IPS-20b (cell line): Measurements from ENCODE around the gene MRPS14.
A peak's percentile ranks its signal among the peaks of the same experiment; 100 is the strongest.

Experiments
- H3K27ac ChIP-seq: one replicate; pipeline ENCODE4 v1.5.1; 2013; ENCODE audit warnings: low read length
- H3K27me3 ChIP-seq: 2 replicates; pipeline ENCODE4 v1.6.1; 2013; ENCODE audit warnings: mild to moderate bottlenecking, low read length, inconsistent platforms; ENCODE audit not compliant: insufficient read depth
- H3K36me3 ChIP-seq: 2 replicates; pipeline ENCODE4 v1.6.1; 2013; ENCODE audit warnings: low read depth, mild to moderate bottlenecking, inconsistent platforms, low read length, moderate library complexity; ENCODE audit not compliant: insufficient read depth
- H3K4me1 ChIP-seq: 2 replicates; pipeline ENCODE4 v1.6.1; 2013; ENCODE audit warnings: mild to moderate bottlenecking, control low read depth, inconsistent platforms, low read length, moderate library complexity; ENCODE audit not compliant: insufficient read depth
- H3K4me3 ChIP-seq: 2 replicates; pipeline ENCODE4 v1.5.1; 2013; ENCODE audit warnings: mild to moderate bottlenecking, low read length, inconsistent platforms
- H3K9ac ChIP-seq: 2 replicates; pipeline ENCODE4 v1.6.1; 2013; ENCODE audit warnings: low read depth, mild to moderate bottlenecking, inconsistent platforms, low read length, moderate library complexity
- H3K9me3 ChIP-seq: 2 replicates; pipeline ENCODE4 v1.6.1; 2013; ENCODE audit warnings: mild to moderate bottlenecking, low read depth, low read length, inconsistent platforms; ENCODE audit not compliant: insufficient read depth

MRPS14 gene

DNA sequence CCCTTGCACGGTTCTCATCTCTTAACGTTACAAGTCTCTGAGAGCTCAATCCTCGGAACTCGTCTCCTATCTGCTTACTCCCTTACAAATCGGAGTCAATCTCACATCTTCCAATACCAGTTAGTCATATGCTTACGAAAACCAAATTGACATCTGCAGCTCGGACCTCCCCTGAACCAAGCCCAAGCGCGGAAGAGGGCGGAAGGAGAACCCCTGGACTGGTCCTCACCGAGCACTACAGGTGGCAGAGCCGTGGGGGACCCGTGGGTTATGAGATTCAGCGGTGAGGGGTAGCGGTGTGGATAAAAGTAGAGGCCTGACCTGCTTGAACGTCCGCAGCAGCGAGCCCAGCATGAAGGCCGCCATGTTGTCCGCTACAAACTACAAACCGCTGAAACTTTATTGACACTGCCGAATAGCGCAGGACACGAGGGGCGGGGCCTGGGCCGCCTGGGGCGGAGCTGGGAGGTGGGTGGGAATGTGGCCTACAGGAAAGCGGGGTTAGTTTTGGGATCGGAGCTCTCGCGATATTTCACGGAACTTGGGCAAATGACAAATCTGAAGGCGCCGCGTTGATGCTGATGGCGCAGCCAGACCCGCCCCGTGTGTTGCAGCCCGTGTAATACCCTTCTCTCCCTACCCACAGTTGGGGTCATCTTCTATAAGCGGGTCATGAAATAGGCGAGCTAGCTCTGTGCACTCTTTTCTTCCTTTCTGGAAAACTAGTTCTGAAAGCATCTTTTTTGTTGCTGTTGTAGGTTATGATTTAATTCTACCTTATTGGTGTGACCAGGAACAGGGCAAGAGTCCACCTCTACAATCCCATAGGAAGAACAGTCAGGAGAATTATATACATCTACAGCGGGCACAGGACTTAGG, at the start of gene MRPS14:
Gene MRPS14 (minus strand): TSS at position 383 of the 879 bp plus-strand sequence. CDS start 17 bp downstream, at position 366.
- peaks cover 2% of the 10 kb centered on the region for H3K36me3 ChIP-seq

DNA sequence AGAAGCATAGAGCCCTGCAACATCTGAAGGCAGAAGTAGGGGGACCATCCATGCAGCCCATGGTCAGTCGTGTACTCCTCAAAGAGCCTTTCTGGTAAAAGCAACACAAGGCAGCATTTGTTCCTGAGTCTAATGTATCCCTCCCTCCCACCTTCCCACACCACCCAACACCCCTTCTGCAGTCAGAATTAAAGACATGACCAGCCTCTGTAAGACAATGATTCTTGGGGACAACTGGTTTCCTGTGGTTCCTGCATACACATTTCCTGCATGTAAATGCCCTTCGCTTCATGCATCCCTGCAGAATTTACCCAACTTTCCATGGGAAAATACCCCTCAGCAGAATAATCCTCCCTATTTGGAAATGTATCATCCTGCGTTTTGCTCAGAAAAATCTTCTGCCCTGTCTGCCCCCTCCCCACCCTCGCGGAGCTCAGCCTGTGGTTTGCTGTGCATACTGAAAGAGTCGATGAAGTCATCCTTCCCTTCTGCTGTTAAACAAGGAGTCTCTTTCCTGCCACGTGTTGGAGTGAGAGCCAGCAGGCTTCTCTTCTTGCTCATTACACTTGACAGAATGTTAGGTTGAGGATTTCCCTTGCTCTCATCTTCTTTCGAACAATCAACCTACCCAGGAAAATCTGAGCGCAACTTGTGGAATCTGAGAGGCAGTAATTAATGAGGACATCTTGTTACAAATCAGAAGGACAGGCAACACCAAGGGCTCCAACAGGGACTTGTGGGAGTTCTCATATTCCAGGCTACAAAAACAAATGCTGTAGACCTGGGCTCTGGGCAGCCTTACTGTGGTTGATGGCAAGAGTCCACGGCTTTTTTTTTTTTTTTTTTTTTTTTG, 49.1 kb upstream of the MRPS14 start:
- H3K4me3 ChIP-seq: no peak overlapping the region; the same call in 1 of the 2 replicates

More for the DNA sequence above, at the start of gene MRPS14:
- Histone ChIP-seq H3K9me3 (no peaks in the 10 kb centered on the region), H3K27ac (peak within 1 kb of the TSS; percentile 67), H3K9ac (peak within 1 kb of the TSS; percentile 97), H3K27me3 (no peaks in the 10 kb centered on the region), H3K4me3 (peak within 1 kb of the TSS; percentile 99), H3K4me1 (no peaks in the 10 kb centered on the region)

DNA sequence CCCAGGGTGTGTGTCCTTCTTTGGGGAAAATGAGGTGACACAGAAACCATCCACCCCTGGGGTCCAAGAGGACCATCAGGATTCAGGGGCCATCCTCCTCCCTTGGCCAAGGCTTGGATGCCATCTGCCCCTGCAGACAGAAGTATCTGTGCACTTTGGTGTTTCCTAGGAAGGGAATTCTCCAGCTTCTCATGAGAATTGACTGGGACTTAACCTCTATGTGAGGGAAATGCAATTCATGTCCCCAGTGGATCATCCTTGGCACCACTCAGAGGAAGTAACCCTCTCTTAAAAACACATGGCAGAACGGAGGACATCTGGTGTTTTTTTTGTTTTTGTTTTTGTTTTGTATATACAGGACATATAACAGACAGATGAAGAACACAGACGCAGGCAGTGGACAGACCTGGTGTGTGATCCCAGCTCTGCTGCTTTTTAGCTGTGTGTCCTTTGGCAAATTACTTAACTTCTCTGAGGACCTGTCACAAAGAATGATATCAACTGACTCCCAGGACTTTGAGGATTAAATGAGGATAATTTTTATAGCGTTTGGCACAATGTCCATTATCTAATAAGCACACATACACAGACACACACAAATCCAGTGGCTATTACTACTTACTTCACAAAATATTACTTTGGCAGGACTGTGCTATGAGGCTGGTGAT, 48.2 kb upstream of the MRPS14 start:
- peaks cover 29% of the 10 kb centered on the region; the same call in 1 of the 2 replicates for H3K4me1 ChIP-seq
- H3K27me3 ChIP-seq: no peaks in the 10 kb centered on the region
- H3K36me3 ChIP-seq: no peaks in the 10 kb centered on the region
- no peaks in the 10 kb centered on the region for H3K9me3 ChIP-seq
- no peak overlapping the region for H3K27ac ChIP-seq
- H3K4me3 ChIP-seq: no peak overlapping the region; the same call in 1 of the 2 replicates
- peak overlapping the region; percentile 26; the same call in 1 of the 2 replicates for H3K9ac ChIP-seq

More for the DNA sequence above, 49.1 kb upstream of the MRPS14 start:
- H3K9ac ChIP-seq: peak overlapping the region; percentile 26; the same call in 1 of the 2 replicates
- no peaks in the 10 kb centered on the region for H3K9me3 ChIP-seq
- H3K27me3 ChIP-seq: no peaks in the 10 kb centered on the region
- H3K27ac ChIP-seq: no peak overlapping the region
- H3K36me3 ChIP-seq: no peaks in the 10 kb centered on the region
- peaks cover 29% of the 10 kb centered on the region; the same call in 1 of the 2 replicates for H3K4me1 ChIP-seq

DNA sequence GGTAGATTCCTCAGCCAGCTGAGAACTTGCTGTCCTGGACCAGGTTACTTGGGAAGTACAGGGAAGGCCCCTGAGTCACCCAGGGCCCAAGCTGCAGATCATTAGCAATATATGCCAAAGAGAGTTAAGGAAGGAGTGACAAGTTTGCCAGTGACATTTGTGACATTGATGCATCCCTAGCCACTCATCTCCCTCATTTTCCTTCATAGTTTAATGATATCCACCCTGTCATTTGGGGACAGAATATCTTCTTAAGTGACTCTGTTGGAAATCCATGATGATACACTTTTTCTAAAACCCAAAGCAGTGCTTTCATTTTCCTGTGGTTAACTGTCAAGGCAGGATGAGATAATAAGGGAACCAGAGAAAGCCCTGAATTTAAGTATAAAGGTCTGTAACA, 47.6 kb upstream of the MRPS14 start:
- no peaks in the 10 kb centered on the region for H3K36me3 ChIP-seq
- H3K4me1 ChIP-seq: peaks cover 29% of the 10 kb centered on the region; the same call in 1 of the 2 replicates
- no peaks in the 10 kb centered on the region for H3K27me3 ChIP-seq
- H3K27ac ChIP-seq: no peak overlapping the region
- H3K9ac ChIP-seq: no peak overlapping the region
- H3K4me3 ChIP-seq: no peak overlapping the region
- H3K9me3 ChIP-seq: no peaks in the 10 kb centered on the region

DNA sequence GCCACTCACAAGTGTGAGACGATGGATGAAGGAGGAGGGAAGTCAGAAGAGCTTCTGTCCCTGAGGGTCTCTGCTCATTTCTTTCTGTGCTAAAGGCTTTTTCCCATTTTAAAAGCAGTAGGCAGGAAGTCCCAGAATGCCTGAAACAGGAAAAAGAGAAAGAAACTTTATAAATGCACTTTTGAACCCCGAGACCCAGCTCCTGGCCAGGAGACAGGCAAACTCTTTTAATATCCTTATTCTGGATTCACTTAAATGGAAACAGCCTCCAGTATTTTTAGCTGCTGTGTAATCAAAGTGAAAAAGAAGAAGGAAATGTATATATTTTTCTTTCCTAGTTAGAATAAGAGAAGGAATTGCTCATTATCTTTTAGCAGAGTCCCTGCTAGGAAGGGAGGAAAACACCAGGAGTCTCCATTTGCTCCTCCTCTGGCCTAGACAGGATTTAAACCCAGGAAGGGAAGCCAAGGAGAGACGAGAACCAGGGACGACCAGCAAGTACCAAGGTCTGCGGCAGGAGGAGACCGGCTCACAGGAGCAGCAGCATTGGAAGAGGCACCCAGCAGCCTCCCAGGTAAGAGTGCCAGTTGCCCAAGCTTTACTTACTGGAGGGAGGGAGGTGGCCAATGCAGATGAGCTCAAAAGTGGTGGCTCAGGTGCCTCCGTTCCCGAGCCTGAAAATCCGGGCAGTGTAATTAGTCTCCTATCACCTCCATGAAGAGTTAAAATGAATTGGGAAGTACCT, 44.3 kb upstream of the MRPS14 start, which contains the start of gene TNN:
Gene TNN (plus strand): TSS at position 472 of the 745 bp plus-strand sequence. CDS start 9,586 bp downstream, outside the sequence.
- H3K27ac ChIP-seq: no peak within 1 kb of the TSS
- no peaks in the 10 kb centered on the region for H3K27me3 ChIP-seq
- peaks cover 11% of the 10 kb centered on the region; the same call in 1 of the 2 replicates for H3K4me1 ChIP-seq
- H3K4me3 ChIP-seq: no peak within 1 kb of the TSS
- no peaks in the 10 kb centered on the region for H3K9me3 ChIP-seq
- H3K9ac ChIP-seq: no peak within 1 kb of the TSS
- H3K36me3 ChIP-seq: no peaks in the 10 kb centered on the region

DNA sequence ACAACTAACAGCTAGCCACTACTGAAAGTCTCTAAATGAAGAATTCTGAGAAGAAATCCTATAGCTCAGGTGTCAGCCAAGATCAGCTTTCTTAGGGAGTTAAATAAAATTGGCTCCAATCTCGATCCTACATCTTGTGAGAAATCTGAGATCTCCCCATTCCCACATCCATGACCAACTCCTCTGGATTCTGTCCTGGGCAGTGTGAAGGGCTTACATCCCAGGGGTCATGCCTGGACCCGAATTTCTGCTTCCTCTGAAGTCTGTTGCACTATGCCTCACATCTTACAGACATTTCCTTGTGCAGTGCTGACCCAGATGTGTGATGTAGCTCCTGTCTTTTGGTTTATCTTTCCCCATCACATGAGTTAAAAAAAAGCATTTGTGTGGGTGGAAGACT, 39.6 kb upstream of the MRPS14 start:
- Histone ChIP-seq H3K4me1 (0 out of 2 replicates have a peak, but pooled peaks cover 3% of the 10 kb centered on the region), H3K4me3 (no peak overlapping the region)

DNA sequence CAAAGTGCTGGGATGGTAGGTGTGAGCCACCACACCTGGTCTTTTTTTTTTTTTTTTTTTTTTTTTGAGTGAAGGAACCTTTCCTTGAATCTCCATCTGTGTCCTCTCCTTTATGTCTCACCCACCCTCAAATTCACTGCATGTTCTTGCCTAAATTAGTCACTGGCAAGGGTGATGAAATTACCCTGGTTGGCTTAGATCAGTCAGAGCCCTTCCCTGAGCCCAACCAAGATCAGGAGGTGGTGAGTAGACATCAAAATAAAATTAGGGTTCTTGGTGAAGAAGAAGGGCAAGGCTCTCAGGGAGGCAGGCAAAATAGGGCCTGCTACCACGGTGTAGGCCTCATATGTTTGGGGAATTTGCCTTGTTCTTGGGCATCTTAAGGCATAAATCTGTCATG, 39.1 kb upstream of the MRPS14 start:
- no peaks in the 10 kb centered on the region for H3K27me3 ChIP-seq
- H3K27ac ChIP-seq: no peak overlapping the region
- no peaks in the 10 kb centered on the region for H3K9me3 ChIP-seq
- no peak overlapping the region for H3K9ac ChIP-seq
- H3K4me1 ChIP-seq: no peaks in the 10 kb centered on the region
- no peaks in the 10 kb centered on the region for H3K36me3 ChIP-seq
- no peak overlapping the region for H3K4me3 ChIP-seq

More for the DNA sequence above, 39.6 kb upstream of the MRPS14 start:
- Histone ChIP-seq H3K9ac (no peak overlapping the region), H3K9me3 (no peaks in the 10 kb centered on the region), H3K36me3 (no peaks in the 10 kb centered on the region), H3K27me3 (no peaks in the 10 kb centered on the region), H3K27ac (no peak overlapping the region)

DNA sequence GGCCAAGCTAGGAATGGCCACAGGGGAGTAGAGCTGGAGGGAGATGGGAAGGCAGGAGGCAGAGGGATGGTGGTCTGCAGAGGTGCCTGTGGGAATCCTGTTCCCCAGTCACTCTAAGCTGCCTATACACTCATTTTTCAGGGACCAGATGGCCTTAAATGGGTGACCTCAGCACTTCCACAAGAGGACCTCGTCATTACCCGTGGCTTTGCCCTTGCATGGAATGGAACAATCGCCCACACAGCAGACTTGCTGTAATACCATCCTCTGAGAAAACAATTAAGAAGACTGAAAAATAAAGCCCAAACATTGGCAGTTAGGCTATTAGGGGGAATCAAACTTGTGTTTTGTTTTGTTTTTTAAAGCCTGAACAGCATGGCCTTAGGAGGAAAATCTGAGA, 31.5 kb upstream of the MRPS14 start:
- Histone ChIP-seq H3K36me3 (no peaks in the 10 kb centered on the region), H3K27me3 (no peaks in the 10 kb centered on the region), H3K27ac (no peak overlapping the region), H3K4me3 (no peak overlapping the region), H3K9me3 (no peaks in the 10 kb centered on the region), H3K4me1 (no peaks in the 10 kb centered on the region), H3K9ac (no peak overlapping the region)

DNA sequence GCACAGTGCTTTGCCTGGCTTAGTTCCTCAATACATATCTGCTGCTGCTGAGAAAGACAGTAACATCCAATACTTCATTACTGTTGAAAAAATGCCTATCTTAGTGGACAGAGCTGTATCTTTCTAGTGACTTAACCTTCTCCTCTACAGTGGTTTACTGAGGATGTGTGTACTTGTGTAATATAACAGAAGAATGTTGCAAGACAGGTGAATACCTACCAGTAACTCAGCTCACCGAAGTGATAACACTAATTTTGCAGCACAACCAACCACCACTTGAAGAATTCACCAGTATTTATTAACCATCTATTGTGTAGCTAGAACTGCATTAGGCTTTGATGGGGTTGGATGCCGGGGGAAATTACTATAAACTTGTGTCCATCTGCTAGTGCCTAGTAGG, 27.8 kb upstream of the MRPS14 start:
- Histone ChIP-seq H3K9me3 (no peaks in the 10 kb centered on the region), H3K36me3 (no peaks in the 10 kb centered on the region), H3K9ac (no peak overlapping the region)

DNA sequence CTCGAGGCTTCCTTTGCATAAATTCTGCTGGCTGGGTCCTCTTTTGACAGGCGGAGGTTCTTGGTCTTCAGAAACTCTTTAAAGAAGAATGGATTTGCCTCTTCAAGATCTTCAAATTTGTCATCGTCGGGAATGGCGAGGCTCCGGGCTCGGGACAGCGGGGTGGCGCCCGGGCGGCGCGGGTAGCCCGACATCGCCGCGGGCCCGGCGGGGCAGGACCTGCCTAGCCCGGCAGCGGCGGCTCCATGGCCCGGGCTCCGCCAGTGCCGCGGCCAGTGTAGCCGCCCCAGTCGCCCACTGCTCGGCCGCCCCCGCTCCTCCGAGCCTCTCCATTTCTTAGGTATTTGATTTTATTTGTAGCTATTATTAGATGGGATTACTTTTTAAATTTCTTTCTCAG, 22.3 kb upstream of the MRPS14 start:
- Histone ChIP-seq H3K4me1 (no peaks in the 10 kb centered on the region), H3K27ac (no peak overlapping the region), H3K4me3 (no peak overlapping the region), H3K36me3 (no peaks in the 10 kb centered on the region), H3K9me3 (no peaks in the 10 kb centered on the region), H3K27me3 (no peaks in the 10 kb centered on the region), H3K9ac (no peak overlapping the region)

More for the DNA sequence above, 27.8 kb upstream of the MRPS14 start:
- Histone ChIP-seq H3K27me3 (no peaks in the 10 kb centered on the region), H3K4me1 (no peaks in the 10 kb centered on the region), H3K4me3 (no peak overlapping the region), H3K27ac (no peak overlapping the region)
